Activated gamma-delta T cell (primary cell): Measurements from ENCODE around the gene FKBP10.
"Not testable (repeated sequence)": the region's sequence is repeated elsewhere in the genome, so short reads cannot be mapped to it uniquely, and the experiment has no call there.

Experiments
- DNase-seq: peaks from one replicate; lab custom pipeline; 2025; lab: John Stamatoyannopoulos, UW

The FKBP10 gene

DNA sequence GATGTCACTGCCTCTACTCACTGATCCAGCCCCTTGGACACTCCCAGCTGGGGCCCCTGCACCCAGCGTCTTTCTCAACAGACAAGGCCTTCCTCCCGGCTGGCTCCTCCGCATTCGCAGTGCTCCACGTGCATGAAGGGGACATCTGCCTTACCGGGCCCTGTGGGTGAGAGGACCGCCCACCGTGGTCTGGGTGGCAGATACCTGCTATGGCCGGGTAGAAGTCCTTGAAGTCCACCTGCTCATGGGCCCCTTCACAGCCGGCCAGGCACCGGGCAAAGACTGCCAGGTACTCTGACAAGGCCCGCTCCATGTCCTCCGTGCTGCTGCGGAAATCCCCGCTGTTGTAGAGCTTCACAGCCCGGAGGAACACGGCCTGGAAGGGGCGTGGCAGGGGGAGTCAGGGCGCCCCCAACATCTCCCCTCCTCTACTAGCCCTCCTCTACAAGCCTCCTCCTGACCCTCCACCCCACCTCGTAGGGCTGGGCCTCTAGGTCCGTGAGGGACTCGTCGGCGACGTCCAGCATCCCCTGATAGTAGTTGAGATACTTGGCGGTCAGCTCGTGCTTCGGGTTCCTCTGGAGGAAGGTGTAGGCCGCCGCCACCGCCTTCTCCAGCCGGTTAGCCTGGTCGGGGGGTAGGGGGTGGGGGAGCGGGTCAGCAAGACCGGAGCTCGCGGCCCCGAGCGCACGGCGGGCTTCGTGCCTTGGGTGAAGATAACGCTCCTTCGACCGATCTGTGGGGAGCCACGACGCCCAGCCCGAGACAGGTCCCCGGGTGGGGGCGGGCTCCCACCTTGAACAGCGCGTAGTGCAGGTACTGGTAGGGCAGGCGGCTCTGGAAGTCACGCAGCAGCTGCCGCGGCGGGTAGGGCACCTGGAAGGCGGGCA is 1.9 kb upstream of the FKBP10 start:
- DNase-seq, result no peak

DNA sequence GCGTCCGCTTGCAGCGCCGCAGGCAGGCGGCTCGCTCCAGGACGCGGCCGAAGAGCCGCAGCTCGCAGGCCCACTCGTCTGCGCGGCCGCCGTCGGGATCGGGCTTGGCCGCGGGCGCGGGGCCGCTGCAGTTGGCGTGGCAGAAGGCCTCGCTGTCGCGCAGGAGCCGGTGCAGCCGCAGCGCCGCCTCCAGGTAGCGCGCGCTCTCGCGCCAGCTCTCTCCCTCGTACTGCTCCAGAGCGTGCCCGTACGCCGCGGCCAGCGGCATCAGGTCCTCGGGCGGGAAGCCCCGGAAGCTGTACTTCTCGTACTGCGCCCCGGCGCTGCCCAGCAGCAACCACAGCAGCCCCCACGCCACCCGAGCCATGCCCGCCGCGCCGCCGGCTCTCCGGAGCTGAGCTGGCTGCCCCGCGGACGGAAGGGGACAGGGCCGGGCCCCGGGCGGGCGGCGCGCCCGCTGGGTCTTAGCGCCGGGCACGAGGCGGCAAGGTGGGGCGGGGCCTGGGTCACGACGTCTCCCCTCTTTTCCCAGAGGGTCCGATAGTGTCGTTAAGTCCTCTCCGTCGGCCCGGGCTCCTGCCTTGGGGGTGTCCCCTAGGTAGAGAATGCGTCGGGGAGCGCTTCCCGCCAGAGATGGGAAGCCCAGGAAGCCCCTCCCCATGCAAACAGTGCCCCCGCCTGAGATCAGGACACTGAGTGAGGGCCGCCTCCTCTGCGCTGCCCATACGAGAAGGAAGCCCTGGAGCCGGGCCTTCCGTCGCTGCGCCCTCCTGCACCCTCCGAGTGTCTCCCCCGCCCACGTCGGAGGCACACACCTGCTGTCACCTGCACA is 1.0 kb upstream of the FKBP10 start, which contains the start of gene P3H4:
Gene P3H4 (minus strand): TSS at position 401 of the 832 bp plus-strand sequence. CDS start 34 bp downstream, at position 367.
- DNase-seq, result peak; percentile 68

DNA sequence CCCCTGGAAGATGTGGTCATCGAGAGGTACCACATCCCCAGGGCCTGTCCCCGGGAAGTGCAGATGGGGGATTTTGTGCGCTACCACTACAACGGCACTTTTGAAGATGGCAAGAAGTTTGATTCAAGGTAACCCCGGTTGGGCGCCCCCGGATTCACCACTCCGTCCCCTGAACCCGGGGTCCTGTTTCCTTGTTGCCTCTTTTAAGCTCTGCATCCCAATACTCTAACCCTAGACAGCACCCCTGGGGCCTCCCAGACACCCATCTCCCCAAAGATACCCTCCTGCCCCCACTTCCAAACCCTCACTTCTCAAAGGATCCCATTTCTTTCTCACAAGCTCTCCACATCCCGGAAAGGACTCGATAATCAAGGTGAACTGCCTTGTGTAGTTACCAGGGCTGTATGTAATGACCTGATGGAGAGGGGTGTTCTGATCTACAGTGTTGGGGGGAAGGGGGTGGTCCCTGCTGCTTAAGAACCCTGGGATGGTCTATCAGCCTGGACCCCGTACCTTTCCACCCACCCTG is 412 bp downstream of the FKBP10 start:
- no peak for DNase-seq

DNA sequence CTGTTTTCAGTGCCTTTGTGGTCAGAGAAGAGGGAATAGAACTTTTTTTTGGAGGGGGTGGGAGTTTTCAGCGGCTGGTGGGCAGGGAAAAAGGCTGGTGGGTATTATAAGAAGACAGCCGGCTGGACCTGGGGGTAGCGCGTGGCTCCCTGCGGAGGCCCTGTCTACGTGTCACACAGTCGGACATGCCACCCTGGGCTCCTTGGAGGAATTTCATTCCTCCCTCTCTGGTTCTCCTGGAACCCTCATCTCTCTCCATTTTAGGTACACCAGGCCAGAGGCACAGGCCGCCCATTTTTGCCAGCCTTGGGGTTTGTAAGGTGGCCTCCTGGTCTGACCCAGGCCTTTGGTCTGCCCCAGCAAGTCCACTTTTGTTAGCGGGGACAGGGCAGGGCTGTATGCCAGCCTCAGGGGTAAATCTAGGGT is 908 bp downstream of the FKBP10 start:
- DNase-seq, result no peak

DNA sequence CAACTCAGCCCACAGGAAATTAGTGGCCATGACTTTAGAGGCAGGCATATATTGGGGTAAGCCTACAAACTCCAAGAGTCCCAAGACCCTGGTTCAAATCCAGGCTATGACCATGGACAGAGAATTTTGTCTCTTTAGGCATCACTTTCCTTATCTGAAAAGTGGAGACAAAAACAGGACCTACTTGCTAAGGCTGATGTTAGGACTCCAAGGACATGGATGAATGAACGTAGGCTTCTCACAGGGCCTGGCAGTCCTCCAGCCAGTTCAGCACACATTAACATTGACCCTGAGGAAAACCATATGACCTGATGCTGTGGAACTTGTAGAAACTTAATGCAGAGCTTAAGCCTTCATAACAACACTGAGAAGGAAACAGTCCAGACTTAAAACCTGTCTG is 1.4 kb downstream of the FKBP10 start:
- no peak for DNase-seq

DNA sequence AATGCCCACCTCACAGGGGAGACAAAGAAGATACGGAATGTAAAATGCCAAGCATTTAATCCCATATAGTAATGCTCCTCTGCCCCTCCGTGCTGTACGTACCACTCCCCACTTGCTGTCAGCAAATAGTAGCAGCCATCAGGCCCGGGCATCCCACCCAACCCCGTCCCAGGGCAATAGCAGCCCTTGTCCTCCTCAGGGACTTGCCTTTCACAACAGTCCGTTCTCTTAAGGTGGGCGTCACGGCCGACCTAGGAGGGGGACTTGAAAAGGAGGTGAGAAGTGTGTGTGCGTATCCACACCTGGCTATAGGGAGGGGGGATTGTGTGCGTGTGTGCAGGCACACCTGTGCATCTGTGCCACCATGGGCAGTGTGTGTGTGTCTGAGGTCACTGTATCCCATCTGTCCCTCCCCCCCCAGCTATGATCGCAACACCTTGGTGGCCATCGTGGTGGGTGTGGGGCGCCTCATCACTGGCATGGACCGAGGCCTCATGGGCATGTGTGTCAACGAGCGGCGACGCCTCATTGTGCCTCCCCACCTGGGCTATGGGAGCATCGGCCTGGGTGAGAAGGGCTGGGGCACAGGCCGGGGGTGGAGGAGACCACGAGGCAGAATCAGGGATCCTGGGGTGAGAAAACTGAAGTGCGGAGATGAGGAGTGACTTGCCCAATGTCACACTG is 4.0 kb downstream of the FKBP10 start:
- no peak for DNase-seq

DNA sequence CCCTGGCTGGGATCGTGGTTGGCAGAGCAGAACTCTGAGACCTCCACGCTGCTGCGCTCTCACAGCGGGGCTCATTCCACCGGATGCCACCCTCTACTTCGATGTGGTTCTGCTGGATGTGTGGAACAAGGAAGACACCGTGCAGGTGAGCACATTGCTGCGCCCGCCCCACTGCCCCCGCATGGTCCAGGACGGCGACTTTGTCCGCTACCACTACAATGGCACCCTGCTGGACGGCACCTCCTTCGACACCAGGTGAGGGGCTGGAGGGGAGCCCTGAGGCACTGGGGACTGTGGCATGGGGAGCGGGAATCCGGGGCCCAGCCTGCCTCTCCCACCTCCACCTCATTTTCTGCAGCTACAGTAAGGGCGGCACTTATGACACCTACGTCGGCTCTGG is 5.2 kb downstream of the FKBP10 start:
- DNase-seq, result no peak

DNA sequence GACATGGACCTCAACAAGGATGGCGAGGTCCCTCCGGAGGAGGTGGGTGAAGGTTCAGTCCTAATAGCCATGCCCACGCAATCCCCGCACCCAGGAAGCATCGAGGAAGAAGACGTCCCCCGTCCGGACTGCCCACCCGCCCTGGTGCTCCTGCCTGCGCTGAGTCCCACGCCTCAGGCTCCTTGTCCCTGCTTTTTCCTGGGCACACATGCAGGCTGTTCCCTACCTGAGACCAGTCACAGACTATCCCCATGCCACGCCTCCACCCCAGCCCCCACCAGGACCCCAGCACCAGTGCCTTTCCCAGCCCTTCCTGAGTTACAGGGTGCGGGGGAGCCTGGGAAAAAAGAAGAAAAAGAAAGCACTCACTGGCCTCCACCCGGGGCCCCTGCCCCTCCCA is 9.0 kb downstream of the FKBP10 start:
- DNase-seq, result no peak

DNA sequence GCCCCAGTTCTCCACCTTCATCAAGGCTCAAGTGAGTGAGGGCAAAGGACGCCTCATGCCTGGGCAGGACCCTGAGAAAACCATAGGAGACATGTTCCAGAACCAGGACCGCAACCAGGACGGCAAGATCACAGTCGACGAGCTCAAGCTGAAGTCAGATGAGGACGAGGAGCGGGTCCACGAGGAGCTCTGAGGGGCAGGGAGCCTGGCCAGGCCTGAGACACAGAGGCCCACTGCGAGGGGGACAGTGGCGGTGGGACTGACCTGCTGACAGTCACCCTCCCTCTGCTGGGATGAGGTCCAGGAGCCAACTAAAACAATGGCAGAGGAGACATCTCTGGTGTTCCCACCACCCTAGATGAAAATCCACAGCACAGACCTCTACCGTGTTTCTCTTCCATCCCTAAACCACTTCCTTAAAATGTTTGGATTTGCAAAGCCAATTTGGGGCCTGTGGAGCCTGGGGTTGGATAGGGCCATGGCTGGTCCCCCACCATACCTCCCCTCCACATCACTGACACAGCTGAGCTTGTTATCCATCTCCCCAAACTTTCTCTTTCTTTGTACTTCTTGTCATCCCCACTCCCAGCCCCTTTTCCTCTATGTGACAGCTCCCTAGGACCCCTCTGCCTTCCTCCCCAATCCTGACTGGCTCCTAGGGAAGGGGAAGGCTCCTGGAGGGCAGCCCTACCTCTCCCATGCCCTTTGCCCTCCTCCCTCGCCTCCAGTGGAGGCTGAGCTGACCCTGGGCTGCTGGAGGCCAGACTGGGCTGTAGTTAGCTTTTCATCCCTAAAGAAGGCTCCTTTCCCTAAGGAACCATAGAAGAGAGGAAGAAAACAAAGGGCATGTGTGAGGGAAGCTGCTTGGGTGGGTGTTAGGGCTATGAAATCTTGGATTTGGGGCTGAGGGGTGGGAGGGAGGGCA is 9.7 kb downstream of the FKBP10 start:
- no peak for DNase-seq

DNA sequence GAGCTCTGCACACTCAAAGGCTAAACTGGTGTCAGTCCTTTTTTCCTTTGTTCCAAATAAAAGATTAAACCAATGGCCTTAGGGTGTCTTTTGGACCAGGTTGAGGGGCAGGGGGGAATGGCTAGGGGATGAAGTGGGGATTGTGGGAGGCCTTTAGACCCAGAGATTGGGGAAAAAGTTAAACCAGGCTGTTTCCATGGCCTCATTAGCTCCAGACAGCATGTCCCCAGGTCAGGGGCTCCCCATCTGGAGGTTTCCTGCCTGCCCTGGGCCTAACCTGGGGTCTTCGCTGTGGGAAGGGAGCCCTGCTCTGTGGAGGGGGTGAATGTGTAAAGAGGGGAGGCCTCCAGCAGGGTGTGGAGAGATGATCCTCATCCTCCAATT is 10.3 kb downstream of the FKBP10 start:
- no peak for DNase-seq

DNA sequence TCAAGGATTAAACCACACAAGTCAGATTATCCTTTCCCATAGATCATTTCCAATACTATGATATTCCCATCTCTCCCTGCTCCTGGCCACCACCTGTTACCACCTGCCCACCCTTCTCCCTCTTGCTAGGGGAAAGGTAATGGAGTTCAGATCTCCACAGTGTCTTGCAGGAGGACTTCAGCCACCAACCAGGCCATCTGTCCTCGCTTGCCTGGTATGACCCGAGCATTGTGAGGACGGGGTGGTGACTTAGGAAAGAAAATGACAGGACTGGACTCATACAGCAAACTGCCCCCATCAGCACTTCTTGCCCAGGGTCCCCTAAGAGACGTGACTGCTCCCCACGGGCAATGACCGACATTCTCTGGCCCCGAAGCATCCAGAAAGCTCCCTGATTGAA is 10.8 kb downstream of the FKBP10 start:
- no peak for DNase-seq

DNA sequence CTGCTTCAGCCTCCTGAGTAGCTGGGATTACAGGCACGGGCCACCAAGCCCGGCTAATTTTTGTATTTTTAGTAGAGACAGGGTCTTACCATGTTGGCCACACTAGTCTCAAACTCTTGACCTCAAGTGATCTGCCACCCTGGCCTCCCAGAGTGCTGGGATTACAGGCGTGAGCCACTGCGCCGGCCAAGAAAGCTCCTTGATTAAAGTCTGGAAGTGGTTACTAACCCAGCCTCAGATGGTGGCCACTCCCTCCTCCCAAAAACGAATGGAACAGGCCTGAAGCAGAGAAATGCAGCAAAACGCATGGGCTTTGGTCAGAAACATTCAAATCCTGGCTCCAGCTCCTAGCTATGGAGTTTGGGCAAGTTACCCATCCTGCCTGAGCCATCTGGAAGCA is 11.3 kb downstream of the FKBP10 start:
- DNase-seq, result no peak

DNA sequence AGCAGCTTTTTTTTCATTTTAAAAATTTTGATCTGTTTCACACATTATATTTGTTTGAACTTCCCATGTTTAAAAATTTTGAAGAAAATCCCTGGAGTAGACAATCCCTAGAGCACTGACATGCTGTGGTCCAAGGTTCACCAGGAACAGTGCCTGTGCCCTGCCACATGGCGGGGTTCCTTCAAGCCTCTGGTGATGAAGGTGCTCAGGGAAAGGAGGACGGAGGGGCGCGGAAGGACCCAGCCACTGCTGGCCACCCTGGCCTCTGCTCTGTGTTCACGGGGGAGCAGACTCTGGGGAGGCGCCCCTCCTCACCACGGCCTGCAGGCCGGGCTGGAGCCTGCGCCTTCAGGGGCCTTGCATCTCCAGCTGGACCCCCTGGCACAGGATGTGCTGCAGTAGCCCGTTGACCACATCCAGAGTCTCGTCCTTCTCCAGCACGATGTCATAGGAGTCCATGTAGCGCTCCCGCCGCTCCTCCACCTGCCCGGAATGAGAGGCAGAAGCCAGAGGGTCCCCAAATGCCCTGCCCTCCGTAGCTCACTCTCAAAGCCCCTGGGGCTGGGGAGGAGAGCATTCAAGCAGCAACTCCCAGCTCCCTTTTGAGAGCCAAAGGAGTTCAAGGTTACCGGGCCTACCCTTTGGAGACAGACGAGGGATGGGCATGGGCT is 12.5 kb downstream of the FKBP10 start:
- DNase-seq, result no peak

DNA sequence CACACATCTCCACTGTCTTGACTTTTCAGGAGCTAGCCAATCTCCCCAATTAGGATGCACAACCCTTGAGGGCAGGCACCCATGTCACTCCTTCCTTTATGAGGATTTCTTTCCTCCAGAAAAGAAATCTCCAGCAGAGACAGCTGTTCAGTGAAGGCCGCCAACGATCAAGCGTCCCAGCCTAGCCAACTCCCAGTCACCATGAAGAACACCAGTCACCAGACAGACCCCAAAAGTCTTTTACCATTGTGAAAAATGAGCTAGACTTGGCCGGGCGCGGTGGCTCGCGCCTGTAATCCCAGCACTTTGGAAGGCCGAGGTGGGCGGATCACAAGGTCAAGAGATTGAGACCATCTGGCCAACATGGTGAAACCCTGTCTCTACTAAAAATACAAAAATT is 17.2 kb downstream of the FKBP10 start:
- DNase-seq, result not testable (repeated sequence)

DNA sequence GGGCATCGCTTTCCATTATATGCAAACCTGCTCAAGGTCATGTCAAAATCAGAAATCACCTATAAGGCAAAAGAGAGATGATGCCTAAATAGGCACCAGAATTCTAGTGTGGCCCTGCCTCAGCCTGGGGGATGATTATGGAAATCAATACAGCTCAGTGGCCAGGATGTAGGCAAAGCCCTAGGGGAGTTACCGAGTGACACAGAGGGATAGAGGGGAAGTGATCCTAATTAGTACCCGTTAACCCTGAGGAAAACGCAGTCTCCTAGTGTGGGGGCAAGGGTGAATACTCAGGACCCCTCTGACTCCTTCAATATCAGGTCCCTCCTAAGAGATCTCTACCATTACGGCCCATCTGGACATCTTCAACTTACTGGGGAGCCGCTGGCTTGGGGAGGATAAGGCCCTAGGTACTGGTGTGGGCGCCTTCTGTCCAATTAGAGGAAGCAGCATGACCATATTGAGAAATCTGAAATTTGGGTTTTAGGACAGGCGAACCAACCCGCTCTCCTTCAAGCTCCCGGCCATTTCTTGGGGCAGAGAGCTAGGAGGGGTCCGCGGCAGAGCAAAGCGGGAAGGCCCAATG is 22.5 kb downstream of the FKBP10 start:
- no peak for DNase-seq

DNA sequence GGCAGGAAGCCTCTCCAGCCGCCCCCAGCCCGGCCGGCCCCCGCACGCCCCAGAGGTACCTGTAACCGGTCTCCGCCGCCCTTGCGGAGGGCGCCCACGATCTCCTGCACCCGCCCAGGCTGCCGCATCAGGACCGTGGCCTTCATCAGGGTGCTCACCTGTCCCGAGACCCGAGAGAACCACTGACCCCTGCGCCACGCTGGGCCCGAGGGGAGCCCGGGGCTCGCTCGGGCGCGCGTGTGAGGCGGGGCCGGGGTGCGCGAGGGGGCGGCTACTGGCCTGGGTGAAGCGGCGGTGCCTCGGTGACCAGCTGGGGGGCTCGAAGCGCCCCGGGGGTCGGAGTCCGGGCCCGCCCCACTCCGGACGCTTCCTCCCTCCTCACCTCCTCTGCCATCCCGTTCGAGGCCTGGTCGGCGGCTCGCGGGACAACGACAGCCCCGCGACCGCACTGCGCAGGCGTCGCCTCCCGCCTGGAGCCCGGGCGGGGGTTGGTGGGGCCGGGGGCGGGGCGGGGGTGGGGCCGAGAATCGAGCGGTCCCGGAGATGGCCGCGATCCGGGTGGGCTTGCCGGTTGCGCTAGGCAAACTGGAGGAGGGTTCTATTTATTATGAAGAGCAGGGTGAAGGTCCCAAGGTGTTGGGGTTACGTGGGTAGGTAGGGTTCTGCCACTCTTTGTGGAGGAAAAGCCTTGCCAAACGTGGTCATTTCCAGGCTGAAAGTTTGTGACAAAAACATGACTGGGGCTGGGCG is 23.2 kb downstream of the FKBP10 start, which contains the start of gene NT5C3B:
Gene NT5C3B (minus strand): TSS at position 433 of the 750 bp plus-strand sequence. CDS start 39 bp downstream, at position 394.
- DNase-seq, result peak; percentile 44

DNA sequence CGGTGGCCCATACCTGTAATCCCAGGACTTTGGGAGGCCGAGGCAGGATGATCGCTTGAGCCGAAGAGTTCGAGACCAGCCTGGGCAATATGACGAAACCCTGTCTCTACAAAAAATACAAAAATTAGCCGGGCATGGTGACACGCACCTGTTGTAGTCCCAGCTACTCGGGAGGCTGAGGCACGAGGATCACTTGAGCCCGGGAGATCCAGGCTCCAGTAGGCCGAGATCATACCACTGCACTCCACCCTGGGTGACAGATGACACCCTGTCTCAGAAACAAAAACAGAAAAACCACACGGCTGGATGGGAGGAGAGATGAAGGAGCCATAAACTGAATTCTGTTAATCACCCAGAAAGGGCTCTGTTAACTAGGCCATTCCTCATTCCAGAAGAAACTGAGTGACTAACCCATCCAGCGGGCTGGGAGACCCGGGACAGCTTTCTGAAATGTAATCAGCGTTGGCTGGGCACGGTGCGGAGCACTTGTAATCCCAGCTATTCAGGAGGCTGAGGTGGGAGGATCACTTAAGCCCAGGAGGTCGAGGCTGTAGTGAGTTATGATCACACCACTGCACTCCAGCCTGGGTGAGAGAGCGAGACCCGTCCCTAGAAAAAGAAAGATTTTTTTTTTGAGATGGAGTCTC is 23.9 kb downstream of the FKBP10 start:
- no peak for DNase-seq

DNA sequence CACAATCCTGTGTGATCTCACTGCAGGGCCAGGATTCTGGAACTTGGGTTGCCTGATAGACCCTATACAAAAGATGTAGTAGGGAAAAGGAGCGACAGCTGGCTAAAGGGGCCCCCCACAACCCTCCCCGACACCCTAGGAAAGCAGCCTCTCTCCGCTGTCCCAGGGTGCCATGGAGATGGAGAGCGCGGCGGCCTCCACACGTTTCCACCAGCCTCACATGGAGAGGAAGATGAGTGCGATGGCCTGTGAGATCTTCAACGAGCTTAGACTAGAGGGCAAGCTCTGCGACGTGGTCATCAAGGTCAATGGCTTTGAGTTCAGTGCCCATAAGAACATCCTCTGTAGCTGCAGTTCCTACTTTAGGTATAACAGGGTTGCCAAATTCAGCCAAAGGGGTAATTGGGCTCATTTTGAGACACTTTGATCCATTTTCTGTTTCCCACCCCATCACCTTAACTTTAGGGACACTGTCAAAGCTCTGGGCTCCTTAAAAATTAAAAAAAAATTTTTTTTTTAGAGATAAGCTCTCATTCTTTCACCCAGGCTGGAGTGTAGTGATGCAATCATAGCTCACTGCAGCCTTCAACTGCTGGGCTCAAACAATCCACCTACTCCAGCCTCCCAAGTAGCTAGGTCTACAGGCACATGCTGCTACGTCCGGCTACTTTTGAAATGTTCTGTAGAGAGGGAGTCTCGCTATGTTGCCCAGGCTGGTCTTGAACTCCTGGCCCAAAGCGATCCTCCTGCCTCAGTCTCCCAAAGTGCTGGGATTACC is 25.1 kb downstream of the FKBP10 start, which contains the start of gene KLHL10:
Gene KLHL10 (plus strand): TSS at position 65 of the 778 bp plus-strand sequence. CDS start 108 bp downstream, at position 173.
- no peak for DNase-seq
